T-helper 17 cell (primary cell): ENCODE measurements around the gene TOR1AIP1. TPM values are rescaled to one million over a fixed set of nuclear protein-coding genes. Genes with fewer than 3 reads are reported as not detected.
"Not testable (repeated sequence)": the region's sequence is repeated elsewhere in the genome, so short reads cannot be mapped to it uniquely, and the experiment has no call there.

Source experiments
- ATAC-seq: fragments of 150-1000 bp; cut with Tn5 transposase; 2 replicates; pipeline ENCODE4 v1.10.0; 2021; ENCODE audit warnings: mild to moderate bottlenecking, moderate library complexity
- DNase-seq, 3 donors: peaks; one replicate each; pipeline versions ENCODE4 v3.0.0 to v3.0.0-alpha.2; 2020 to 2021
- H3K9me3 ChIP-seq: one replicate; pipeline ENCODE4 v1.7.0; 2013; ENCODE audit warnings: low read length, mild to moderate bottlenecking; ENCODE audit not compliant: control insufficient read depth, poor library complexity, severe bottlenecking
- H3K27ac Mint-ChIP-seq: one replicate; pipeline ENCODE4 v1.8.0; 2022; ENCODE audit warnings: mild to moderate bottlenecking, moderate library complexity, mixed read lengths
- H3K27me3 Mint-ChIP-seq: one replicate; pipeline ENCODE4 v1.8.0; 2022; ENCODE audit warnings: mixed read lengths
- H3K36me3 Mint-ChIP-seq: one replicate; pipeline ENCODE4 v1.8.0; 2022; ENCODE audit warnings: low read depth, mixed read lengths
- H3K4me1 Mint-ChIP-seq: one replicate; pipeline ENCODE4 v1.8.0; 2022; ENCODE audit warnings: mild to moderate bottlenecking, mixed read lengths
- H3K4me3 Mint-ChIP-seq: one replicate; pipeline ENCODE4 v1.8.0; 2022; ENCODE audit warnings: mild to moderate bottlenecking, moderate library complexity, mixed read lengths
- total RNA-seq, 4 donors: library from RNA in 2 of 4; stranded (reverse) in 2 of 4; gene quantifications; one replicate each; pipeline ENCODE4 v1.2.3 and lab custom pipeline; 2022 to 2026

The TOR1AIP1 gene
- total RNA-seq, 2 donors from 2014 or later: 65.1 to 87.6 TPM

- Mint-ChIP-seq H3K27ac (peak overlapping the region; percentile 97), H3K4me1 (peaks cover 40% of the 10 kb centered on the region), H3K36me3 (no peaks in the 10 kb centered on the region), H3K4me3 (peak overlapping the region; percentile 94), H3K27me3 (no peaks in the 10 kb centered on the region)
- no peaks in the 10 kb centered on the region for H3K9me3 ChIP-seq
- no peak for DNase-seq
- ATAC-seq: no peak
Measured at GRCh38 chr1:179955287-179955680, 73.2 kb downstream of the TOR1AIP1 start.

GRCh38 chr1:179955731-179956130, 73.6 kb downstream of the TOR1AIP1 start:
- H3K4me1 Mint-ChIP-seq: peaks cover 42% of the 10 kb centered on the region
- ATAC-seq (no peak), DNase-seq (no peak)
- no peaks in the 10 kb centered on the region for H3K27me3 Mint-ChIP-seq
- H3K27ac Mint-ChIP-seq: peak overlapping the region; percentile 97
- no peaks in the 10 kb centered on the region for H3K36me3 Mint-ChIP-seq
- peak overlapping the region; percentile 94 for H3K4me3 Mint-ChIP-seq
- H3K9me3 ChIP-seq: no peaks in the 10 kb centered on the region

DNA sequence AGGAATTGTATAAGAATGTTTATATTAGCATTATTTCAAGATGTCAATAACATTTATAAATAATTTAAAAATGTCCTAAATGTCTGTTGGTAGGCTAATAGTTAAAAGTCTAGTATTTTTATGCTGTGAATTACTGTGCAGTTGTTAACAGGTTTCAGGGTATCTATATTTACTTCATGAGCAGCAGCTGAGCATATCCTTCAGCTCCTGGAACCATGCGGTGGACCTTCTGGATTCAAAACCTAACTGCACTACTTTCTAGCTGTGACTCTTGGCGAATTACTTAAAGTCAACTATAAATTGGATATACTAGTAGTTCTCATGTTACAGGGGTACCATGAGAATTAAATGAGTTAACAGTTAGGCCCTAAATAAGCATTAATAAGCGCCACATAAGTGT, 76.3 kb downstream of the TOR1AIP1 start:
- no peak overlapping the region for H3K4me3 Mint-ChIP-seq
- no peaks in the 10 kb centered on the region for H3K27me3 Mint-ChIP-seq
- peaks cover 41% of the 10 kb centered on the region for H3K4me1 Mint-ChIP-seq
- DNase-seq (no peak), ATAC-seq (no peak)
- peaks cover 6% of the 10 kb centered on the region for H3K36me3 Mint-ChIP-seq
- H3K27ac Mint-ChIP-seq: no peak overlapping the region
- H3K9me3 ChIP-seq: no peaks in the 10 kb centered on the region

- peak overlapping the region; percentile 82 for H3K27ac Mint-ChIP-seq
- not testable (repeated sequence) for H3K27me3 Mint-ChIP-seq, DNase-seq, H3K4me3 Mint-ChIP-seq, H3K9me3 ChIP-seq, ATAC-seq, H3K36me3 Mint-ChIP-seq
- peaks cover 44% of the 10 kb centered on the region for H3K4me1 Mint-ChIP-seq
Measured at GRCh38 chr1:179962168-179962567, 80.1 kb downstream of the TOR1AIP1 start.

DNA sequence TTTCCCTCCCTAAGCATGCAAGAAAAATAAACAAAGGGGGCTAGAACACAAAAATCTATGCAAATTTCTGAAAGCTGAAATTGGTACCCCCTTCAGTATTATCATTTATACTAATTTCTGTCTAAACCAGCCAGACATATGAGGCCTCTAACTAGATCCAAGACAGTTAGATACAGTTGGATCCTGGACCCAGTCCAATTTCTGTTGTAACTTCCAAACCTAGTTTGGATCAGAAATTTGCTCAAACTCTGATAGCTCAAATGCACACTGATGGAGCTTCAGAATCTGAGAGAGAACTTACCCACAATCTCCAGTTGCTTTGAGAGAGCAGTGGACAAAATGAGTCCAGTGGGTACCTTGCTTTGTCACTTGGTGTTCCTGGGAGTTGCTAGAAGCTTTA, 84.5 kb downstream of the TOR1AIP1 start:
- H3K27me3 Mint-ChIP-seq: no peaks in the 10 kb centered on the region
- peaks cover 5% of the 10 kb centered on the region for H3K36me3 Mint-ChIP-seq
- no peaks in the 10 kb centered on the region for H3K9me3 ChIP-seq
- no peak overlapping the region for H3K27ac Mint-ChIP-seq
- DNase-seq (no peak), ATAC-seq (no peak)
- peaks cover 47% of the 10 kb centered on the region for H3K4me1 Mint-ChIP-seq
- H3K4me3 Mint-ChIP-seq: no peak overlapping the region

DNA sequence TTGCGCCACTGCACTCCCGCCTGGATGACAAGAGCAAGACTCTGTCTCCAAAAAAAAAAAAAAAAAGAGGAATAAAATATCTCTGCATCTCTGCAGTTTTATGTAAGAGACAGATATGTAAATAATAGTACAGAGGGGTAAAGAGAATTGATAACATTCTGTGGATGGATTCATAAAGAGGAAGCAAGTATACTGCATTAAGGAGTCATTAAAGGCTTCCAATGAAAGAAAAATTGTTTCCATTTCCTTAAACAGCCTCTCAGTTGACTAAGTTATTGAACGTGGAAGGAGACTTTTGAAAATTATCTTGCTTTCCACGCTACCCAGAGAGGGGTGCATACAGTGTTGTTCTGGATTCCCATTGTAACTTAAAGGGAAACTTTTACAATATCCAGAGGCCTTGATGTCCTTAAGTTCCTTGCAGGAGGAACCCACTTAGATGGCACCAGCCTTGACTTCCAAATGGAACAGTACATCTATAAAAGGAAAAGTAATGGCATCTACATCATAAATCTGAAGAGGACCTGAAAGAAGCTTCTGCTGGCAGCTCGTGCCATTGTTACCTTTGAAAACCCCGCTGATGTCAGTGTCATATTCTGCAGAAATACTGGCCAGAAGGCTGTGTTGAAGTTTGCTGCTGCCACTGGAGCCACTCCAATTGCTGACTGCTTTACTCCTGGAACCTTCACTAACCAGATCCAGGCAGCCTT, 86.4 kb downstream of the TOR1AIP1 start:
- DNase-seq: no peak
- H3K9me3 ChIP-seq: no peaks in the 10 kb centered on the region
- ATAC-seq: no peak
- no peak overlapping the region for H3K4me3 Mint-ChIP-seq
- peak overlapping the region; percentile 37 for H3K27ac Mint-ChIP-seq
- H3K4me1 Mint-ChIP-seq: peaks cover 41% of the 10 kb centered on the region
- peaks cover 4% of the 10 kb centered on the region for H3K36me3 Mint-ChIP-seq
- no peaks in the 10 kb centered on the region for H3K27me3 Mint-ChIP-seq

DNA sequence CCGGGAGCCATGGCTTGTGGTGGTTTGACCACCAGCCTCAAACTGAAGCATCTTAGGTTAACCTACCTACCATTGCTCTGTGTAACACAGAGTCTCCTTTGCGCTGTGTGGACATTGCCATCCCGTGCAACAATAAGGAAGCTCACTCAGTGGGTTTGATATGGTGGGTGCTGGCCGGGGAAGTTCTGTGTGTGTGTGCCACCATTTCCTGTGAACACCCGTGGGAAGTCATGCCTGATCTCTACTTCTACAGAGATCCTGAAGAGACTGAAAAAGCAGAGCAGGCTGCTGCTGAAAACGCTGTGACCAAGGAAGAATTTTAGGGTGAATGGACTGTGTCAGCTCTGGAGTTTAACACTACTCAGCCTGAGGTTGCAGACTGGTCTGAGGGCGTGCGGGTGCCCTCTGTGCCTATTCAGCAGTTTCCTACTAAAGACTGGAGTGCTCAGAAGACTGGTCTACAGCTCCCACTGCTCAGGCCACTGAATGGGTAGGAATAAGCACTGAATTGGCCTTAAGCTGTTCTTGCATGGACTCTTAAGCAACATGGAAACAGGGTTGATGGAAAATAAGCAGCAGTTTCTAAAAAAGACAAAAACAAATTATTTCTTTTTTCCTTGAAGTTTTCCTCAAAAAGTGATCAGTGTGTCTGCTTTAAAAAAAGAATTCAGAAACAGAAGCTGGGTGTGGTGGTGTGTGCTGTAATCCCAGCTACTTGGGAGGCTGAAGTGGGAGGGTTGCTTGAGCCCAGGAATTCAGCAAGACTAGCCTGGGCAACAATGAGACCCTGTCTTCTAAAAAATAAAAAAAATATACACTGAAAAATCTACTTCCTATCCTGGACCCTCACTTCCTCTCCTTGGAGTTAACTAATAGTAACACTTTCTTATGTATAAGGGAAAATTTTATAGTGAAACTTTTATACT, 87.2 kb downstream of the TOR1AIP1 start:
- Mint-ChIP-seq H3K36me3 (peaks cover 6% of the 10 kb centered on the region), H3K4me3 (peak overlapping the region; percentile 70), H3K27me3 (no peaks in the 10 kb centered on the region), H3K27ac (peak overlapping the region; percentile 37), H3K4me1 (peaks cover 39% of the 10 kb centered on the region)
- ATAC-seq (no peak), DNase-seq (no peak)
- H3K9me3 ChIP-seq: no peaks in the 10 kb centered on the region

Other genes with a start within 250 kb of the TOR1AIP1 start
- under 1 TPM in 1 of 2 donors, not detected in 1; 0.10 TPM for gene FAM163A, start 139.0 kb upstream of the TOR1AIP1 start, total RNA-seq
- gene TOR1AIP2, start 4.5 kb upstream of the TOR1AIP1 start, total RNA-seq: 10 to 100 TPM; 64.0 to 70.9 TPM
- gene CEP350, start 72.5 kb downstream of the TOR1AIP1 start, total RNA-seq: 10 to 100 TPM; 63.0 to 66.8 TPM